K562 (cell line): Measurements from ENCODE around the gene YOD1. TPM values are rescaled to one million over a fixed set of nuclear protein-coding genes. Genes with fewer than 3 reads are reported as not detected.
A peak's percentile ranks its signal among the peaks of the same experiment; 100 is the strongest.

Experiments used
- AFF4 ChIP-seq: sonication (generic); formaldehyde crosslinking; IDR thresholded peaks from 2 replicates; pipeline ENCODE4 v1.8.0; 2023; ENCODE audit warnings: mild to moderate bottlenecking, missing genetic modification reagents
- ELF2 ChIP-seq: fragments of 250-450 bp; sonication (Bioruptor Pico); IDR thresholded peaks from 2 replicates; pipeline ENCODE4 v1.5.0; 2021; ENCODE audit warnings: mild to moderate bottlenecking
- HDAC8 ChIP-seq: fragments of 450-650 bp; IDR thresholded peaks from 2 replicates; pipeline ENCODE4 v1.6.1; 2016; ENCODE audit warnings: mild to moderate bottlenecking, missing genetic modification characterization, moderate library complexity, missing compliant biosample characterization
- IRF9 ChIP-seq: fragments of 450-650 bp; IDR thresholded peaks from 2 replicates; pipeline ENCODE4 v1.6.1; 2016; ENCODE audit warnings: missing biosample characterization, missing genetic modification characterization
- KDM5B ChIP-seq: fragments of 200-600 bp; sonication (generic); IDR thresholded peaks from 2 replicates; pipeline ENCODE4 v1.6.1; 2012; ENCODE audit warnings: low read depth, mild to moderate bottlenecking, moderate library complexity, low read length, control low read depth, inconsistent platforms; ENCODE audit not compliant: insufficient replicate concordance
- NUFIP1 ChIP-seq: fragments of 450-650 bp; IDR thresholded peaks from 2 replicates; pipeline ENCODE4 v1.6.1; 2018; ENCODE audit not compliant: partially characterized antibody
- PCBP2 ChIP-seq: fragments of 200-400 bp; formaldehyde crosslinking; IDR thresholded peaks from 2 replicates; pipeline ENCODE4 v1.6.1; 2018; ENCODE audit warnings: low read length, low read depth, mild to moderate bottlenecking, moderate library complexity; ENCODE audit not compliant: poor library complexity, severe bottlenecking
- PHF8 ChIP-seq: fragments of 200-600 bp; sonication (generic); IDR thresholded peaks from 2 replicates; pipeline ENCODE4 v1.6.1; 2012; ENCODE audit warnings: mixed run types, mild to moderate bottlenecking, inconsistent platforms, low read length, moderate library complexity, borderline replicate concordance
- ZNF511 ChIP-seq: sonication (generic); formaldehyde crosslinking; IDR thresholded peaks from 2 replicates; pipeline ENCODE4 v1.8.0; 2022; ENCODE audit warnings: mild to moderate bottlenecking, missing genetic modification reagents
- ZNF644 ChIP-seq: fragments of 200-800 bp; sonication (Bioruptor generic); IDR thresholded peaks from 2 replicates; pipeline ENCODE4 v1.6.1; 2016; ENCODE audit warnings: low read depth, missing genetic modification characterization, missing compliant biosample characterization
- polyA plus RNA-seq, 8 experiments: library from polyadenylated mRNA; depleted of rRNA in 4 of 8; stranded (reverse) in 5 of 8; unstranded in 3 of 8; fragments of >200 nt; fragmentation: Nextera tagmentation in 2 of 8; fragmentation: Illumina TruSeq in 1 of 8; extraction: Ambion mirVana in 2 of 8; extraction: Trizol in 1 of 8; gene quantifications; 2 replicates each; pipeline versions ENCODE4 v1.2.1 to v1.2.3, GENCODE V29; 2011 to 2014; ENCODE audit warnings: inconsistent platforms in 1 of 8, missing spikeins in 1 of 8
- total RNA-seq, 7 experiments: library from RNA; depleted of rRNA in 6 of 7; stranded (reverse); fragments of >200 nt in 6 of 7; fragmentation: Illumina TruSeq in 2 of 7; extraction: Trizol in 2 of 7; gene quantifications; 2 replicates each; pipeline versions ENCODE4 v1.2.1 to v1.2.3, GENCODE V29; 2011 to 2021; ENCODE audit warnings: low replicate concordance in 1 of 7
- TF ChIP-seq, protein P1 (sequence below): fragments of 250-450 bp; sonication (Bioruptor Pico); IDR thresholded peaks from 2 replicates; pipeline ENCODE4 v1.5.0; 2021; ENCODE audit warnings: mild to moderate bottlenecking, moderate library complexity
- TF ChIP-seq, protein P2 (sequence below): fragments of 450-650 bp; formaldehyde crosslinking; IDR thresholded peaks from 2 replicates; pipeline ENCODE4 v1.4.0; 2020; ENCODE audit warnings: mild to moderate bottlenecking
- TF ChIP-seq, protein P3 (sequence below): fragments of 450-650 bp; formaldehyde crosslinking; conservative IDR thresholded peaks from 2 replicates; pipeline ENCODE4 v1.4.0; 2022; ENCODE audit warnings: mild to moderate bottlenecking, missing genetic modification characterization

Gene YOD1
- total and polyA plus RNA-seq, 9 of the 15 experiments (the other 6 are each of a cell fraction or from before 2014, with no cell fraction given): 18.2 to 78.1 (median 46.9) TPM

- TF ChIP-seq PCBP2: no peak
- TF ChIP-seq ELF2 (CRISPR knock-in tag): no peak
- peak; percentile 4; the same call in 1 of the 2 replicates for TF ChIP-seq AFF4 (CRISPR knock-in tag)
- TF ChIP-seq, protein P1, sequence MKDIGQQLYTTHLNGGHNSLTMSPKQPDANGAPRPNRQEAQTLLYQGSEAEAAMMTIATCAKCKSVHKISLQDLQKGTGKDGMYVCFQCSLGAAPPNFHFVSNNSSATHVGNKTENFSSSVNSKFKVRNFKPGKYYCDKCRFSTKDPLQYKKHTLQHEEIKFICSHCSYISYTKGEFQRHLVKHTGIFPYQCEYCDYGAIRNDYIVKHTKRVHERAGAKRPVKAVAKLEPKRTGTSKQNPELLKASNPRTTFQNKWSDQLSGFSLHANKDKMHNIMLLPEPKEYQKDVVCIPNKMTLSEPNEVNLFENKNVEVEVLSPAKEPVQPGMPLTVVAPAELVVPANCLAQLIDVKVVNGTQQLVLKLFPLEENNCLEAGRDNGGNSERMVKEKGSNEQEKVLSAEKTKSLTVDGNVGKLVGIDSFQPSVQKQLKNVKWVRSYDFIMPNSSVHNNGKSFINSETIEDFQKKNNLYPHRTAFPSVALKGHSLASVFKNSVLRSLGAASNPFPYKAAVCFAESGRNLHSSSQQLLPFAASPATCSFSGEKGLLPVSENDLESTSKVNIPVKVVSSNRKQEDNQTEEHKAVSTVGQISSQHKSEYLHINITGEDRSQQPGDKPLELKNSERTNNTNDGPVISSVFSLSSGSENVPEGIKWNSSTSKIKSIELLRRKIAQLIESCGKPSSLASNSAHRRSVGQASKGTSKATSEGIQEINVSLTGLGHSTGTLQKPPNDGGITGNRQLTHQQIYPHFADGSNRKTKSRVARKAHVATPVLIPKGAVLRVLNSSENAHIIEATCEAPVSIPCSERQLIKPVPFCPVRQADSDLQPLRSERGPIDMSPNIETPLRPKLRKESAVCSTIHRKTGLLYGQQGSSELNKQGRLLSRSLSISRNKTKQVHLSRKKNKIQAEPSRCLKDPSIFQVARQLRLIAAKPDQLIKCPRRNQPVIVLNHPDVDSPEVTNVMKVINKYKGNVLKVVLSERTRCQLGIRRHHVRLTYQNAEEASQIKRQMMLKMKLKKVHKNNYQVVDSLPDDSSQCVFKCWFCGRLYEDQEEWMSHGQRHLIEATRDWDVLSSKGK (CRISPR knock-in tag): no peak
- TF ChIP-seq ZNF511: no peak
- TF ChIP-seq ZNF644 (tag): no peak
- TF ChIP-seq IRF9 (tag): no peak
- TF ChIP-seq, protein P2, sequence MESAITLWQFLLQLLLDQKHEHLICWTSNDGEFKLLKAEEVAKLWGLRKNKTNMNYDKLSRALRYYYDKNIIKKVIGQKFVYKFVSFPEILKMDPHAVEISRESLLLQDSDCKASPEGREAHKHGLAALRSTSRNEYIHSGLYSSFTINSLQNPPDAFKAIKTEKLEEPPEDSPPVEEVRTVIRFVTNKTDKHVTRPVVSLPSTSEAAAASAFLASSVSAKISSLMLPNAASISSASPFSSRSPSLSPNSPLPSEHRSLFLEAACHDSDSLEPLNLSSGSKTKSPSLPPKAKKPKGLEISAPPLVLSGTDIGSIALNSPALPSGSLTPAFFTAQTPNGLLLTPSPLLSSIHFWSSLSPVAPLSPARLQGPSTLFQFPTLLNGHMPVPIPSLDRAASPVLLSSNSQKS (CRISPR knock-in tag): 0 out of 2 replicates have a peak, but pooled peaks have one; percentile 39
- peak; percentile 52; the same call in 1 of the 2 replicates for TF ChIP-seq PHF8
- TF ChIP-seq, protein P3, sequence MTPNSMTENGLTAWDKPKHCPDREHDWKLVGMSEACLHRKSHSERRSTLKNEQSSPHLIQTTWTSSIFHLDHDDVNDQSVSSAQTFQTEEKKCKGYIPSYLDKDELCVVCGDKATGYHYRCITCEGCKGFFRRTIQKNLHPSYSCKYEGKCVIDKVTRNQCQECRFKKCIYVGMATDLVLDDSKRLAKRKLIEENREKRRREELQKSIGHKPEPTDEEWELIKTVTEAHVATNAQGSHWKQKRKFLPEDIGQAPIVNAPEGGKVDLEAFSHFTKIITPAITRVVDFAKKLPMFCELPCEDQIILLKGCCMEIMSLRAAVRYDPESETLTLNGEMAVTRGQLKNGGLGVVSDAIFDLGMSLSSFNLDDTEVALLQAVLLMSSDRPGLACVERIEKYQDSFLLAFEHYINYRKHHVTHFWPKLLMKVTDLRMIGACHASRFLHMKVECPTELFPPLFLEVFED (CRISPR knock-in tag): no peak
- peak; percentile 25 for TF ChIP-seq KDM5B
- TF ChIP-seq HDAC8 (tag): peak; percentile 56; the same call in 1 of the 2 replicates
- TF ChIP-seq NUFIP1: no peak
Measured at GRCh38 chr1:207025146-207025880, 25.7 kb downstream of the YOD1 start (continued).
